Liver (tissue), 9 donors: Measurements from ENCODE around the gene LGR6. TPM values are rescaled to one million over a fixed set of nuclear protein-coding genes. Genes with fewer than 3 reads are reported as not detected.

Experiments
- DNase-seq: peaks from one replicate; pipeline ENCODE4 v3.0.0-alpha.2; 2017; ENCODE audit warnings: low spot score
- H3K27ac ChIP-seq, 2 donors: one replicate each; pipeline ENCODE4 v1.7.0; 2013; ENCODE audit warnings: inconsistent platforms in 2 of 2, low read length in 2 of 2, control low read depth in 1 of 2, low read depth in 1 of 2, mild to moderate bottlenecking in 1 of 2
- H3K27me3 ChIP-seq, 4 donors: one replicate each; pipeline versions ENCODE4 v1.6.1 to v1.7.0; 2013; ENCODE audit warnings: low read length in 3 of 4, inconsistent platforms in 1 of 4, mild to moderate bottlenecking in 1 of 4, moderate library complexity in 1 of 4; ENCODE audit not compliant: control insufficient read depth in 4 of 4, insufficient read depth in 4 of 4
- H3K36me3 ChIP-seq, 4 donors: one replicate each; pipeline versions ENCODE4 v1.6.1 to v1.7.0; 2013; ENCODE audit warnings: low read length in 3 of 4, mild to moderate bottlenecking in 3 of 4, low read depth in 1 of 4, moderate library complexity in 1 of 4; ENCODE audit not compliant: control insufficient read depth in 4 of 4, insufficient read depth in 3 of 4
- H3K4me1 ChIP-seq, 4 donors: one replicate each; pipeline versions ENCODE4 v1.6.1 to v1.7.0; 2013; ENCODE audit warnings: low read length in 3 of 4, mild to moderate bottlenecking in 3 of 4, moderate library complexity in 1 of 4; ENCODE audit not compliant: control insufficient read depth in 4 of 4, insufficient read depth in 4 of 4
- H3K4me3 ChIP-seq, 3 donors: one replicate each; pipeline versions ENCODE4 v1.6.1 to v1.7.0; 2013; ENCODE audit warnings: low read length in 3 of 3, control low read depth in 1 of 3, low read depth in 1 of 3, mild to moderate bottlenecking in 1 of 3
- H3K9ac ChIP-seq, 2 donors: one replicate each; pipeline ENCODE4 v1.7.0; 2013; ENCODE audit warnings: low read length in 2 of 2, mild to moderate bottlenecking in 2 of 2, moderate library complexity in 2 of 2, control low read depth in 1 of 2, low read depth in 1 of 2
- H3K9me3 ChIP-seq, 4 donors: one replicate each; pipeline versions ENCODE4 v1.6.1 to v1.7.0; 2013; ENCODE audit warnings: low read length in 3 of 4; ENCODE audit not compliant: control insufficient read depth in 4 of 4
- CTCF ChIP-seq: fragments of 150-350 bp; IDR thresholded peaks from 2 replicates; pipeline ENCODE4 v1.5.1; 2017; ENCODE audit warnings: improper control_type of control experiment, low read depth, low read length; ENCODE audit not compliant: missing input control
- EGR1 ChIP-seq, 2 donors: IDR thresholded peaks; 2 replicates each; pipeline ENCODE4 v1.6.1; 2016 to 2018; ENCODE audit warnings: antibody characterized with exemption in 2 of 2, low read depth in 2 of 2
- FOXA1 ChIP-seq: IDR thresholded peaks from 2 replicates; pipeline ENCODE4 v1.6.1; 2016; ENCODE audit warnings: antibody characterized with exemption
- GABPA ChIP-seq, 2 donors: IDR thresholded peaks in 1 of 2; conservative IDR thresholded peaks in 1 of 2; 2 replicates each; pipeline ENCODE4 v1.6.1; 2016; ENCODE audit warnings: antibody characterized with exemption in 2 of 2, mild to moderate bottlenecking in 1 of 2, moderate library complexity in 1 of 2
- HNF4A ChIP-seq, 2 donors: conservative IDR thresholded peaks; 2 replicates each; pipeline ENCODE4 v1.6.1; 2016; ENCODE audit warnings: antibody characterized with exemption in 2 of 2, mild to moderate bottlenecking in 2 of 2
- MAX ChIP-seq: IDR thresholded peaks from 2 replicates; pipeline ENCODE4 v1.6.1; 2016; ENCODE audit warnings: antibody characterized with exemption
- NR2F2 ChIP-seq: IDR thresholded peaks from 2 replicates; pipeline ENCODE4 v1.6.1; 2016; ENCODE audit warnings: antibody characterized with exemption
- RAD21 ChIP-seq, 2 donors: IDR thresholded peaks; 2 replicates each; pipeline ENCODE4 v1.6.1; 2016; ENCODE audit warnings: antibody characterized with exemption in 2 of 2, mild to moderate bottlenecking in 2 of 2
- REST ChIP-seq: IDR thresholded peaks from 2 replicates; pipeline ENCODE4 v1.6.1; 2016; ENCODE audit warnings: antibody characterized with exemption, mild to moderate bottlenecking
- RXRA ChIP-seq, 2 donors: IDR thresholded peaks; 2 replicates each; pipeline ENCODE4 v1.6.1; 2017 to 2018; ENCODE audit warnings: antibody characterized with exemption in 2 of 2, mild to moderate bottlenecking in 1 of 2
- SP1 ChIP-seq: IDR thresholded peaks from 2 replicates; pipeline ENCODE4 v1.6.1; 2018; ENCODE audit warnings: antibody characterized with exemption, mild to moderate bottlenecking
- YY1 ChIP-seq: IDR thresholded peaks from 2 replicates; pipeline ENCODE4 v1.6.1; 2016; ENCODE audit warnings: antibody characterized with exemption, mild to moderate bottlenecking
- ZBTB33 ChIP-seq: IDR thresholded peaks from 2 replicates; pipeline ENCODE4 v1.6.1; 2016; ENCODE audit warnings: antibody characterized with exemption
- WGBS: extraction: QIAGEN DNeasy Blood & Tissue Kit; methylation state at CpG from one replicate; pipeline ENCODE4 v1.1.7; 2013; 5-methylcytosine and 5-hydroxymethylcytosine counted together
- polyA plus RNA-seq, 2 donors: library from polyadenylated mRNA; stranded (reverse) in 1 of 2; unstranded in 1 of 2; fragments of 200-250 nt in 1 of 2; fragments of >200 nt in 1 of 2; fragmentation: Nextera tagmentation in 1 of 2; extraction: Ambion mirVana in 1 of 2; gene quantifications; one replicate each; pipeline versions ENCODE4 v1.2.1 to v1.2.3, GENCODE V29; 2013 to 2015
- total RNA-seq, 2 donors: library from RNA; depleted of rRNA; stranded (reverse); fragments of >200 nt; gene quantifications; one replicate each; pipeline ENCODE4 v1.2.3, GENCODE V29; 2014
- donor health status: healthy.
- donor health status: healthy.
- donor health status: healthy.
- donor health status: healthy.
- donor health status: healthy.

The LGR6 gene
- total and polyA plus RNA-seq, 4 donors = 0.05 to 1.2 (median 0.75) TPM

- Histone ChIP-seq H3K4me1 (no peaks in the 10 kb centered on the region), H3K9ac (no peak overlapping the region), H3K36me3 (no peaks in the 10 kb centered on the region), H3K27me3 (peaks cover 0 to 2% (median 0%) of the 10 kb centered on the region in 4 donors), H3K9me3 (no peaks in the 10 kb centered on the region), H3K4me3 (no peak overlapping the region), H3K27ac (no peak overlapping the region)
- DNase-seq = no peak
- 84% methylated on average over 1 of the region's 1 CpG for WGBS
- TF ChIP-seq REST (no peak), CTCF (no peak)
Measured at GRCh38 chr1:202252271-202252670, 58.7 kb downstream of the LGR6 start.

GRCh38 chr1:202254454-202255252 lies 61.1 kb downstream of the LGR6 start:
- H3K9me3 ChIP-seq = no peaks in the 10 kb centered on the region
- H3K4me3 ChIP-seq = no peak overlapping the region
- peaks cover 0 to 4% (median 0%) of the 10 kb centered on the region in 4 donors for H3K27me3 ChIP-seq
- H3K27ac ChIP-seq = no peak overlapping the region
- H3K9ac ChIP-seq = no peak overlapping the region
- WGBS = 82% methylated on average over 8 of the region's 8 CpGs
- no peaks in the 10 kb centered on the region for H3K4me1 ChIP-seq
- no peaks in the 10 kb centered on the region for H3K36me3 ChIP-seq
- no peak for DNase-seq
- TF ChIP-seq RAD21 (IDR thresholded peaks at IDR 0.05) = no peak
- no peak for TF ChIP-seq YY1
- TF ChIP-seq MAX = no peak
- TF ChIP-seq FOXA1 = no peak
- no peak for TF ChIP-seq REST
- TF ChIP-seq GABPA (IDR thresholded peaks at IDR 0.05 in 1 of 2, conservative IDR thresholded peaks at IDR 0.05 in 1 of 2) = no peak
- TF ChIP-seq ZBTB33 = no peak
- no peak for TF ChIP-seq CTCF
- no peak for TF ChIP-seq RXRA (IDR thresholded peaks at IDR 0.05)
- TF ChIP-seq HNF4A (conservative IDR thresholded peaks at IDR 0.05) = no peak
- TF ChIP-seq NR2F2 = no peak
- TF ChIP-seq EGR1 (IDR thresholded peaks at IDR 0.05; ENCODE audit: low read depth in 2 of 2) = no peak
- no peak for TF ChIP-seq SP1
